Retinal pigment epithelial cell (primary cell): ENCODE results near the gene BRIP1.

Source experiments
- DNase-seq: peaks from one replicate; pipeline ENCODE4 v3.0.0-alpha.2; 2010; ENCODE audit warnings: low read depth
- H3K4me3 ChIP-seq: 2 replicates; pipeline ENCODE4 v1.5.1; 2011; ENCODE audit warnings: mild to moderate bottlenecking, low read length, control low read depth, moderate library complexity
- CTCF ChIP-seq: conservative IDR thresholded peaks from 2 replicates; pipeline ENCODE4 v1.5.1; 2011; ENCODE audit warnings: low read depth, low read length, control low read depth, inconsistent platforms

The BRIP1 gene

GRCh38 chr17:61764846-61765245, 98.5 kb downstream of the BRIP1 start:
- H3K4me3 ChIP-seq, result no peak overlapping the region
- no peak for DNase-seq
- no peak for TF ChIP-seq CTCF

GRCh38 chr17:61761827-61762226, 101.5 kb downstream of the BRIP1 start:
- no peak overlapping the region for H3K4me3 ChIP-seq

GRCh38 chr17:61759362-61759761, 104.0 kb downstream of the BRIP1 start:
- TF ChIP-seq CTCF, result no peak
- no peak for DNase-seq
- no peak overlapping the region for H3K4me3 ChIP-seq

More at GRCh38 chr17:61761827-61762226, 101.5 kb downstream of the BRIP1 start:
- no peak for TF ChIP-seq CTCF
- no peak for DNase-seq

GRCh38 chr17:61758430-61758829, 104.9 kb downstream of the BRIP1 start:
- TF ChIP-seq CTCF, result no peak
- no peak overlapping the region for H3K4me3 ChIP-seq
- DNase-seq, result no peak

GRCh38 chr17:61757168-61757567, 106.2 kb downstream of the BRIP1 start:
- no peak for TF ChIP-seq CTCF
- DNase-seq, result no peak
- no peak overlapping the region for H3K4me3 ChIP-seq

GRCh38 chr17:61756561-61756960, 106.8 kb downstream of the BRIP1 start:
- no peak for TF ChIP-seq CTCF
- H3K4me3 ChIP-seq, result no peak overlapping the region
- DNase-seq, result no peak

GRCh38 chr17:61755668-61756067, 107.7 kb downstream of the BRIP1 start:
- no peak for DNase-seq
- H3K4me3 ChIP-seq, result no peak overlapping the region
- no peak for TF ChIP-seq CTCF
